HepG2 (cell line): Measurements from ENCODE around the gene RAB42. TPM values are rescaled to one million over a fixed set of nuclear protein-coding genes. Genes with fewer than 3 reads are reported as not detected.

Experiments
- BRD4 ChIP-seq: sonication (generic); formaldehyde crosslinking; IDR thresholded peaks from 2 replicates; pipeline ENCODE4 v1.4.0; 2020; ENCODE audit warnings: missing genetic modification reagents
- HDAC2 ChIP-seq: sonication (generic); formaldehyde crosslinking; IDR thresholded peaks from 2 replicates; pipeline ENCODE4 v1.4.0; 2020; ENCODE audit warnings: missing genetic modification reagents
- MEF2D ChIP-seq: sonication (generic); formaldehyde crosslinking; IDR thresholded peaks from 2 replicates; pipeline ENCODE4 v1.5.1; 2020; ENCODE audit warnings: mild to moderate bottlenecking, missing genetic modification reagents
- NFYC ChIP-seq: IDR thresholded peaks from 2 replicates; pipeline ENCODE4 v1.6.1; 2016; ENCODE audit warnings: missing genetic modification reagents, missing compliant biosample characterization
- NPAS2 ChIP-seq: sonication (generic); formaldehyde crosslinking; IDR thresholded peaks from 2 replicates; pipeline ENCODE4 v1.8.0; 2022; ENCODE audit warnings: mild to moderate bottlenecking, missing genetic modification reagents, borderline replicate concordance
- RBFOX2 ChIP-seq: fragments of 200-400 bp; formaldehyde crosslinking; IDR thresholded peaks from 2 replicates; pipeline ENCODE4 v1.6.1; 2017; ENCODE audit warnings: low read depth, mild to moderate bottlenecking, low read length
- YY1 ChIP-seq: IDR thresholded peaks from 2 replicates; pipeline ENCODE4 v1.6.1; 2011; ENCODE audit warnings: low read length, low read depth, moderate library complexity, mild to moderate bottlenecking; ENCODE audit not compliant: insufficient read depth, insufficient replicate concordance
- ZNF160 ChIP-seq: sonication (generic); formaldehyde crosslinking; IDR thresholded peaks from 2 replicates; pipeline ENCODE4 v1.8.0; 2022; ENCODE audit warnings: mild to moderate bottlenecking, inconsistent platforms, missing genetic modification reagents
- ZNF225 ChIP-seq: sonication (generic); formaldehyde crosslinking; IDR thresholded peaks from 2 replicates; pipeline ENCODE4 v1.4.0; 2020; ENCODE audit warnings: mild to moderate bottlenecking, missing genetic modification reagents
- ZNF253 ChIP-seq: sonication (generic); formaldehyde crosslinking; IDR thresholded peaks from 2 replicates; pipeline ENCODE4 v1.8.0; 2022; ENCODE audit warnings: mild to moderate bottlenecking, missing genetic modification reagents, borderline replicate concordance
- ZNF430 ChIP-seq: sonication (generic); formaldehyde crosslinking; IDR thresholded peaks from 2 replicates; pipeline ENCODE4 v1.9.0; 2021; ENCODE audit warnings: mild to moderate bottlenecking, missing genetic modification reagents
- ZNF431 ChIP-seq: sonication (generic); formaldehyde crosslinking; IDR thresholded peaks from 2 replicates; pipeline ENCODE4 v1.9.0; 2022; ENCODE audit warnings: missing genetic modification reagents, low read depth, mild to moderate bottlenecking, borderline replicate concordance
- ZNF446 ChIP-seq: sonication (generic); formaldehyde crosslinking; IDR thresholded peaks from 2 replicates; pipeline ENCODE4 v1.5.0; 2020; ENCODE audit warnings: mild to moderate bottlenecking, missing genetic modification reagents
- ZNF737 ChIP-seq: sonication (generic); formaldehyde crosslinking; IDR thresholded peaks from 2 replicates; pipeline ENCODE4 v1.5.0; 2020; ENCODE audit warnings: missing genetic modification reagents, mild to moderate bottlenecking, borderline replicate concordance
- ZNF772 ChIP-seq: sonication (generic); formaldehyde crosslinking; IDR thresholded peaks from 2 replicates; pipeline ENCODE4 v1.5.0; 2020; ENCODE audit warnings: mild to moderate bottlenecking, missing genetic modification reagents
- polyA plus RNA-seq, 8 experiments: library from polyadenylated mRNA; depleted of rRNA in 3 of 8; stranded (reverse) in 7 of 8; unstranded in 1 of 8; fragments of >200 nt; fragmentation: Illumina TruSeq in 4 of 8; extraction: Trizol in 4 of 8; gene quantifications; 2 replicates each; pipeline versions ENCODE4 v1.2.1 to v1.2.3, GENCODE V29; 2011 to 2016; ENCODE audit warnings: low read depth in 4 of 8, missing spikeins in 1 of 8, mixed read lengths in 1 of 8; ENCODE audit not compliant: insufficient read depth in 1 of 8
- total RNA-seq, 5 experiments: library from RNA; depleted of rRNA; stranded (reverse); fragments of >200 nt; fragmentation: Illumina TruSeq; extraction: Trizol; gene quantifications; 2 replicates each; pipeline ENCODE4 v1.2.3, GENCODE V29; 2016; ENCODE audit warnings: low read depth in 1 of 5
- TF ChIP-seq, protein P1 (sequence below): sonication (generic); formaldehyde crosslinking; IDR thresholded peaks from 2 replicates; pipeline ENCODE4 v1.4.0; 2020; ENCODE audit warnings: missing genetic modification reagents, borderline replicate concordance
- TF ChIP-seq, protein P2 (sequence below): sonication (generic); formaldehyde crosslinking; IDR thresholded peaks from 2 replicates; pipeline ENCODE4 v1.8.0; 2022; ENCODE audit warnings: missing genetic modification reagents, mild to moderate bottlenecking, inconsistent platforms, borderline replicate concordance
- TF ChIP-seq, protein P3 (sequence below): sonication (generic); formaldehyde crosslinking; IDR thresholded peaks from 2 replicates; pipeline ENCODE4 v1.8.0; 2022; ENCODE audit warnings: mild to moderate bottlenecking, missing genetic modification reagents
- TF ChIP-seq, protein P4 (sequence below): sonication (generic); formaldehyde crosslinking; IDR thresholded peaks from 2 replicates; pipeline ENCODE4 v1.5.0; 2020; ENCODE audit warnings: missing genetic modification reagents, mild to moderate bottlenecking, borderline replicate concordance
- TF ChIP-seq, protein P5 (sequence below): sonication (generic); formaldehyde crosslinking; IDR thresholded peaks from 2 replicates; pipeline ENCODE4 v1.4.0; 2020; ENCODE audit warnings: low read depth, mild to moderate bottlenecking, missing genetic modification reagents

Gene RAB42
- total and polyA plus RNA-seq, 2 of the 13 experiments (the other 11 are each of a cell fraction or from before 2014, with no cell fraction given), result 10.4 to 166 TPM

DNA sequence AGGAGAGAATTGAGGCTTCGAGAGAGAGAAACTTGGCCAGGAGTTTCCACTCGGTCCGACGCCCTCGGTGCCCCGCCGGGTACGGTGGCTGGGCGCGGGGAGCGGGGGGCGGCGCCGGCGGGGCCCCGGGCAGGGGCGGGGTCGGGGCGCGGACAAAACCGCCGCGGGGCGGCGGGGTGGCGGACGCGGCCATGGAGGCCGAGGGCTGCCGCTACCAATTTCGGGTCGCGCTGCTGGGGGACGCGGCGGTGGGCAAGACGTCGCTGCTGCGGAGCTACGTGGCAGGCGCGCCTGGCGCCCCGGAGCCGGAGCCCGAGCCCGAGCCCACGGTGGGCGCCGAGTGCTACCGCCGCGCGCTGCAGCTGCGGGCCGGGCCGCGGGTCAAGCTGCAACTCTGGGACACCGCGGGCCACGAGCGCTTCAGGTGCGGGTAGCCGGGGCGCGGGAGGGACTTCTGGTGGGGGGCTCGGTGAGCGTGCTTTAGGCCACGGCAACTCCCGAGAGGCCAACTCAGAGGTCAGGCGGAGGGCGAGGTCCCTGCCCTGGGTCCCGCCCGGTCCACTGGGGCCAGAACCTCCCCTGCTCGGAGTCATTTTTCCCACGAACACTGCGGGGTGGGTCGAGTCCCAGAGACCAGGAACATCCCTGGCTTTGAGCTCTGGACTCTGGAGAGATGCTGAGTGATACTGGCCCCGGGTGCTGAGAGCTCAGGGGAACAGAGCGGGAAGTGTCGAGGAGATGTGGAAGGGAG lies 431 bp downstream of the RAB42 start (continued):
- TF ChIP-seq, protein P1, sequence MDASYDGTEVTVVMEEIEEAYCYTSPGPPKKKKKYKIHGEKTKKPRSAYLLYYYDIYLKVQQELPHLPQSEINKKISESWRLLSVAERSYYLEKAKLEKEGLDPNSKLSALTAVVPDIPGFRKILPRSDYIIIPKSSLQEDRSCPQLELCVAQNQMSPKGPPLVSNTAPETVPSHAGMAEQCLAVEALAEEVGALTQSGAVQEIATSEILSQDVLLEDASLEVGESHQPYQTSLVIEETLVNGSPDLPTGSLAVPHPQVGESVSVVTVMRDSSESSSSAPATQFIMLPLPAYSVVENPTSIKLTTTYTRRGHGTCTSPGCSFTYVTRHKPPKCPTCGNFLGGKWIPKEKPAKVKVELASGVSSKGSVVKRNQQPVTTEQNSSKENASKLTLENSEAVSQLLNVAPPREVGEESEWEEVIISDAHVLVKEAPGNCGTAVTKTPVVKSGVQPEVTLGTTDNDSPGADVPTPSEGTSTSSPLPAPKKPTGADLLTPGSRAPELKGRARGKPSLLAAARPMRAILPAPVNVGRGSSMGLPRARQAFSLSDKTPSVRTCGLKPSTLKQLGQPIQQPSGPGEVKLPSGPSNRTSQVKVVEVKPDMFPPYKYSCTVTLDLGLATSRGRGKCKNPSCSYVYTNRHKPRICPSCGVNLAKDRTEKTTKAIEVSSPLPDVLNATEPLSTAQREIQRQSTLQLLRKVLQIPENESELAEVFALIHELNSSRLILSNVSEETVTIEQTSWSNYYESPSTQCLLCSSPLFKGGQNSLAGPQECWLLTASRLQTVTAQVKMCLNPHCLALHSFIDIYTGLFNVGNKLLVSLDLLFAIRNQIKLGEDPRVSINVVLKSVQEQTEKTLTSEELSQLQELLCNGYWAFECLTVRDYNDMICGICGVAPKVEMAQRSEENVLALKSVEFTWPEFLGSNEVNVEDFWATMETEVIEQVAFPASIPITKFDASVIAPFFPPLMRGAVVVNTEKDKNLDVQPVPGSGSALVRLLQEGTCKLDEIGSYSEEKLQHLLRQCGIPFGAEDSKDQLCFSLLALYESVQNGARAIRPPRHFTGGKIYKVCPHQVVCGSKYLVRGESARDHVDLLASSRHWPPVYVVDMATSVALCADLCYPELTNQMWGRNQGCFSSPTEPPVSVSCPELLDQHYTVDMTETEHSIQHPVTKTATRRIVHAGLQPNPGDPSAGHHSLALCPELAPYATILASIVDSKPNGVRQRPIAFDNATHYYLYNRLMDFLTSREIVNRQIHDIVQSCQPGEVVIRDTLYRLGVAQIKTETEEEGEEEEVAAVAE (CRISPR knock-in tag), result no peak
- TF ChIP-seq, protein P2, sequence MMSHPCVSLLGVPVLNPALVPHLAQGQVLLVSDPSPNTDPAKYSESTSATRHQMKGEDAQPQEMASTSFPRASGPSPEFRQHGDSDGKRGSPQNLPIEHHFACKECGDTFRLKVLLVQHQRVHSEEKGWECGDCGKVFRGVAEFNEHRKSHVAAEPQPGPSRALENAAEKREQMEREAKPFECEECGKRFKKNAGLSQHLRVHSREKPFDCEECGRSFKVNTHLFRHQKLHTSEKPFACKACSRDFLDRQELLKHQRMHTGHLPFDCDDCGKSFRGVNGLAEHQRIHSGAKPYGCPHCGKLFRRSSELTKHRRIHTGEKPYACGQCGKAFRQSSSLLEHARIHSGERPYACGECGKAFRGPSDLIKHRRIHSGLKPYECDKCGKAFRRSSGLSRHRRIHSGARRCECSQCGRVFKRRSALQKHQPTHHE (CRISPR knock-in tag), result no peak; the same call in 1 of the 2 replicates
- TF ChIP-seq ZNF225 (CRISPR knock-in tag), result no peak
- peak; percentile 76 for TF ChIP-seq RBFOX2
- 0 out of 2 replicates have a peak, but pooled peaks have one; percentile 13 for TF ChIP-seq ZNF772 (CRISPR knock-in tag)
- no peak for TF ChIP-seq ZNF430 (CRISPR knock-in tag)
- TF ChIP-seq, protein P3, sequence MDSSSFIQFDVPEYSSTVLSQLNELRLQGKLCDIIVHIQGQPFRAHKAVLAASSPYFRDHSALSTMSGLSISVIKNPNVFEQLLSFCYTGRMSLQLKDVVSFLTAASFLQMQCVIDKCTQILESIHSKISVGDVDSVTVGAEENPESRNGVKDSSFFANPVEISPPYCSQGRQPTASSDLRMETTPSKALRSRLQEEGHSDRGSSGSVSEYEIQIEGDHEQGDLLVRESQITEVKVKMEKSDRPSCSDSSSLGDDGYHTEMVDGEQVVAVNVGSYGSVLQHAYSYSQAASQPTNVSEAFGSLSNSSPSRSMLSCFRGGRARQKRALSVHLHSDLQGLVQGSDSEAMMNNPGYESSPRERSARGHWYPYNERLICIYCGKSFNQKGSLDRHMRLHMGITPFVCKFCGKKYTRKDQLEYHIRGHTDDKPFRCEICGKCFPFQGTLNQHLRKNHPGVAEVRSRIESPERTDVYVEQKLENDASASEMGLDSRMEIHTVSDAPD (CRISPR knock-in tag), result no peak
- no peak for TF ChIP-seq NFYC
- TF ChIP-seq, protein P4, sequence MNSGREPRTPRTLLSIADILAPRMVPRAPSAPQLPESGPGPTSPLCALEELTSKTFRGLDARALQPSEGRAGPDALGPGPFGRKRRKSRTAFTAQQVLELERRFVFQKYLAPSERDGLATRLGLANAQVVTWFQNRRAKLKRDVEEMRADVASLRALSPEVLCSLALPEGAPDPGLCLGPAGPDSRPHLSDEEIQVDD (CRISPR knock-in tag), result peak; percentile 45; the same call in 1 of the 2 replicates
- no peak for TF ChIP-seq HDAC2 (CRISPR knock-in tag)
- 0 out of 2 replicates have a peak, but pooled peaks have one; percentile 35 for TF ChIP-seq ZNF431
- TF ChIP-seq ZNF737 (CRISPR knock-in tag), result no peak
- TF ChIP-seq YY1, result peak; percentile 80
- TF ChIP-seq MEF2D (CRISPR knock-in tag), result peak; percentile 22; the same call in 1 of the 2 replicates
- peak; percentile 85 for TF ChIP-seq BRD4 (CRISPR knock-in tag)
- peak; percentile 67; the same call in 1 of the 2 replicates for TF ChIP-seq ZNF446 (CRISPR knock-in tag)
- TF ChIP-seq ZNF160 (CRISPR knock-in tag), result peak; percentile 59
- TF ChIP-seq, protein P5, sequence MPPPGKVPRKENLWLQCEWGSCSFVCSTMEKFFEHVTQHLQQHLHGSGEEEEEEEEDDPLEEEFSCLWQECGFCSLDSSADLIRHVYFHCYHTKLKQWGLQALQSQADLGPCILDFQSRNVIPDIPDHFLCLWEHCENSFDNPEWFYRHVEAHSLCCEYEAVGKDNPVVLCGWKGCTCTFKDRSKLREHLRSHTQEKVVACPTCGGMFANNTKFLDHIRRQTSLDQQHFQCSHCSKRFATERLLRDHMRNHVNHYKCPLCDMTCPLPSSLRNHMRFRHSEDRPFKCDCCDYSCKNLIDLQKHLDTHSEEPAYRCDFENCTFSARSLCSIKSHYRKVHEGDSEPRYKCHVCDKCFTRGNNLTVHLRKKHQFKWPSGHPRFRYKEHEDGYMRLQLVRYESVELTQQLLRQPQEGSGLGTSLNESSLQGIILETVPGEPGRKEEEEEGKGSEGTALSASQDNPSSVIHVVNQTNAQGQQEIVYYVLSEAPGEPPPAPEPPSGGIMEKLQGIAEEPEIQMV (CRISPR knock-in tag), result no peak; the same call in 1 of the 2 replicates
- TF ChIP-seq ZNF253 (CRISPR knock-in tag), result 0 out of 2 replicates have a peak, but pooled peaks have one; percentile 19
- no peak for TF ChIP-seq NPAS2 (CRISPR knock-in tag)
